CD4-positive, alpha-beta memory T cell (primary cell): ENCODE results near the gene PSMD2. TPM values are rescaled to one million over a fixed set of nuclear protein-coding genes. Genes with fewer than 3 reads are reported as not detected.

Experiments
- polyA plus RNA-seq, 2 donors: library from polyadenylated mRNA; unstranded; fragments of 300-500 nt; fragmentation: Illumina TruSeq; gene quantifications; one replicate each; pipeline ENCODE4 v1.2.3, GENCODE V29; 2021
- total RNA-seq, 2 experiments: library from RNA; stranded (reverse); gene quantifications; one replicate each; pipeline ENCODE4 v1.2.3, GENCODE V29; 2021

PSMD2 gene
- total and polyA plus RNA-seq, 4 experiments from 2014 or later: 148 to 298 (median 175) TPM

Other genes with a start within 250 kb of the PSMD2 start
- not detected for gene HTR3C, start 246.2 kb upstream of the PSMD2 start, total RNA-seq
- not detected for gene HTR3C, start 246.2 kb upstream of the PSMD2 start, polyA plus RNA-seq
- gene HTR3E, start 202.2 kb upstream of the PSMD2 start, total RNA-seq: not detected
- not detected for gene HTR3E, start 202.2 kb upstream of the PSMD2 start, polyA plus RNA-seq
- 10 to 100 TPM; 82.3 to 87.6 TPM for gene EIF2B5, start 163.9 kb upstream of the PSMD2 start, total RNA-seq
- gene EIF2B5, start 163.9 kb upstream of the PSMD2 start, polyA plus RNA-seq: 10 to 100 TPM; 59.6 to 69.4 TPM
- gene DVL3, start 143.9 kb upstream of the PSMD2 start, total RNA-seq: 10 to 100 TPM; 43.3 to 46.4 TPM
- gene DVL3, start 143.9 kb upstream of the PSMD2 start, polyA plus RNA-seq: 10 to 100 TPM in 1 of 2 donors, 1 to 10 TPM in 1; 3.0 to 14.1 TPM
- 100 to 1,000 TPM; 206 to 208 TPM for gene AP2M1, start 124.4 kb upstream of the PSMD2 start, total RNA-seq
- 100 to 1,000 TPM; 254 to 312 TPM for gene AP2M1, start 124.4 kb upstream of the PSMD2 start, polyA plus RNA-seq
- 100 to 1,000 TPM; 122 to 124 TPM for gene ABCF3, start 113.0 kb upstream of the PSMD2 start, total RNA-seq
- gene ABCF3, start 113.0 kb upstream of the PSMD2 start, polyA plus RNA-seq: 10 to 100 TPM; 32.0 to 55.1 TPM
- gene VWA5B2, start 69.7 kb upstream of the PSMD2 start, total RNA-seq: not detected
- under 1 TPM in 1 of 2 donors, not detected in 1; 0.38 TPM for gene VWA5B2, start 69.7 kb upstream of the PSMD2 start, polyA plus RNA-seq
- 10 to 100 TPM; 37.5 to 40.6 TPM for gene ALG3, start 50.3 kb upstream of the PSMD2 start, total RNA-seq
- gene ALG3, start 50.3 kb upstream of the PSMD2 start, polyA plus RNA-seq: 10 to 100 TPM; 56.5 to 67.8 TPM
- gene EEF1AKMT4, start 49.6 kb upstream of the PSMD2 start, total RNA-seq: 1 to 10 TPM; 1.7 to 2.1 TPM
- 1 to 10 TPM; 3.8 to 4.6 TPM for gene EEF1AKMT4, start 49.6 kb upstream of the PSMD2 start, polyA plus RNA-seq
- gene CAMK2N2, start 37.7 kb upstream of the PSMD2 start, total RNA-seq: under 1 TPM in 1 of 2 experiments, not detected in 1; 0.25 TPM
- gene CAMK2N2, start 37.7 kb upstream of the PSMD2 start, polyA plus RNA-seq: not detected
- gene ECE2, start 23.2 kb upstream of the PSMD2 start, total RNA-seq: not detected
- not detected for gene ECE2, start 23.2 kb upstream of the PSMD2 start, polyA plus RNA-seq
- gene EIF4G1, start 15.4 kb downstream of the PSMD2 start, total RNA-seq: 100 to 1,000 TPM; 236 to 246 TPM
- 10 to 100 TPM in 1 of 2 donors, 1 to 10 TPM in 1; 3.6 to 51.1 TPM for gene EIF4G1, start 15.4 kb downstream of the PSMD2 start, polyA plus RNA-seq
- 1 to 10 TPM; 9.0 to 10.0 TPM for gene FAM131A, start 38.4 kb downstream of the PSMD2 start, total RNA-seq
- gene FAM131A, start 38.4 kb downstream of the PSMD2 start, polyA plus RNA-seq: 1 to 10 TPM; 1.1 to 1.6 TPM
- 1 to 10 TPM; 3.8 to 5.4 TPM for gene CLCN2, start 62.4 kb downstream of the PSMD2 start, total RNA-seq
- under 1 TPM; 0.24 to 0.29 TPM for gene CLCN2, start 62.4 kb downstream of the PSMD2 start, polyA plus RNA-seq
- gene POLR2H, start 62.5 kb downstream of the PSMD2 start, total RNA-seq: 10 to 100 TPM; 61.3 to 66.1 TPM
- gene POLR2H, start 62.5 kb downstream of the PSMD2 start, polyA plus RNA-seq: 10 to 100 TPM; 56.6 to 58.8 TPM
- gene THPO, start 79.0 kb downstream of the PSMD2 start, total RNA-seq: not detected
- not detected for gene THPO, start 79.0 kb downstream of the PSMD2 start, polyA plus RNA-seq
- not detected for gene CHRD, start 80.8 kb downstream of the PSMD2 start, total RNA-seq
- gene CHRD, start 80.8 kb downstream of the PSMD2 start, polyA plus RNA-seq: not detected